IMR-90 (cell line): ENCODE measurements around the gene GNL2. TPM values are rescaled to one million over a fixed set of nuclear protein-coding genes. Genes with fewer than 3 reads are reported as not detected.

Source experiments
- ATAC-seq: fragments of 200-7000 bp; cut with Tn5 transposase; 2 replicates; pipeline ENCODE4 v1.9.1; 2020; ENCODE audit warnings: low read depth, mild to moderate bottlenecking, moderate library complexity
- BruUV-seq: library from RNA; stranded (reverse); fragments of 400-500 nt; replicated peaks from 2 replicates; lab custom pipeline; 2021; lab: Mats Ljungman, UMichigan
- CTCF ChIA-PET: fragments of 300-600 bp; formaldehyde crosslinking; extraction: SDS; loops from one replicate; lab custom pipeline; 2021; ENCODE audit warnings: antibody characterized with exemption; lab: Yijun Ruan, JAX
- POLR2A ChIA-PET: fragments of 300-600 bp; sonication (Branson Sonifier 250); formaldehyde crosslinking; loops from one replicate; lab custom pipeline; 2022; ENCODE audit warnings: antibody characterized with exemption; ENCODE audit not compliant: unreplicated experiment; lab: Charles Lee
- DNase-seq: peaks from one replicate; pipeline ENCODE4 v3.0.0; 2013
- H2AFZ ChIP-seq: replicated peaks from 2 replicates; pipeline ENCODE3; 2013; ENCODE audit warnings: low read length, mild to moderate bottlenecking; ENCODE audit not compliant: poor library complexity
- H2AK5ac ChIP-seq: 2 replicates; pipeline ENCODE4 v1.6.1; 2013; ENCODE audit warnings: low read depth, low read length, inconsistent platforms
- H2AK9ac ChIP-seq: replicated peaks from 2 replicates; pipeline ENCODE3; 2013; ENCODE audit warnings: mild to moderate bottlenecking, low read depth, low read length, moderate library complexity; ENCODE audit not compliant: poor library complexity
- H2BK120ac ChIP-seq: 2 replicates; pipeline ENCODE4 v1.6.1; 2013; ENCODE audit warnings: low read depth, low read length, inconsistent platforms
- H2BK15ac ChIP-seq: 3 replicates; pipeline ENCODE4 v1.6.1; 2013; ENCODE audit warnings: low read depth, low read length, inconsistent platforms
- H2BK20ac ChIP-seq: 2 replicates; pipeline ENCODE4 v1.6.1; 2013; ENCODE audit warnings: low read depth, mild to moderate bottlenecking, inconsistent platforms, low read length, moderate library complexity
- H2BK5ac ChIP-seq: 2 replicates; pipeline ENCODE4 v1.6.1; 2013; ENCODE audit warnings: mild to moderate bottlenecking, low read depth, low read length, inconsistent platforms; ENCODE audit not compliant: poor library complexity, severe bottlenecking
- H3K14ac ChIP-seq: replicated peaks from 2 replicates; pipeline ENCODE4 v1.6.1; 2013; ENCODE audit warnings: low read depth, low read length, inconsistent platforms
- H3K18ac ChIP-seq: 2 replicates; pipeline ENCODE4 v1.6.1; 2013; ENCODE audit warnings: low read depth, low read length, control low read depth
- H3K23ac ChIP-seq: 2 replicates; pipeline ENCODE4 v1.6.1; 2013; ENCODE audit warnings: low read depth, low read length, inconsistent platforms
- H3K27ac ChIP-seq: 2 replicates; pipeline ENCODE4 v1.5.1; 2013; ENCODE audit warnings: mild to moderate bottlenecking, control low read depth, low read length; ENCODE audit not compliant: insufficient read depth
- H3K27me3 ChIP-seq: 2 replicates; pipeline ENCODE4 v1.6.1; 2013; ENCODE audit warnings: low read length; ENCODE audit not compliant: control insufficient read depth, insufficient read depth
- H3K36me3 ChIP-seq: 2 replicates; pipeline ENCODE4 v1.6.1; 2013; ENCODE audit warnings: low read length, mixed read lengths; ENCODE audit not compliant: control insufficient read depth, insufficient read depth
- H3K4ac ChIP-seq: 2 replicates; pipeline ENCODE4 v1.6.1; 2013; ENCODE audit warnings: low read depth, low read length, inconsistent platforms
- H3K4me1 ChIP-seq: 2 replicates; pipeline ENCODE4 v1.6.1; 2013; ENCODE audit warnings: low read length, mixed read lengths; ENCODE audit not compliant: control insufficient read depth, insufficient read depth
- H3K4me2 ChIP-seq: 2 replicates; pipeline ENCODE4 v1.6.1; 2013; ENCODE audit warnings: low read depth, mild to moderate bottlenecking, control low read depth, low read length, moderate library complexity
- H3K4me3 ChIP-seq: 2 replicates; pipeline ENCODE4 v1.5.1; 2013; ENCODE audit warnings: low read depth, mild to moderate bottlenecking, control low read depth, low read length, moderate library complexity; ENCODE audit not compliant: insufficient read depth
- H3K56ac ChIP-seq: 2 replicates; pipeline ENCODE4 v1.6.1; 2013; ENCODE audit warnings: low read length, inconsistent platforms; ENCODE audit not compliant: insufficient read depth; ENCODE audit errors: extremely low read depth
- H3K79me1 ChIP-seq, 2 experiments: 2 replicates each; pipeline ENCODE4 v1.6.1; 2013; ENCODE audit warnings: low read length in 2 of 2, inconsistent platforms in 1 of 2, low read depth in 1 of 2
- H3K9ac ChIP-seq: 2 replicates; pipeline ENCODE4 v1.6.1; 2013; ENCODE audit warnings: low read depth, low read length, control low read depth
- H3K9me1 ChIP-seq: 2 replicates; pipeline ENCODE4 v1.6.1; 2013; ENCODE audit warnings: low read length, inconsistent platforms; ENCODE audit not compliant: insufficient read depth
- H3K9me3 ChIP-seq: 2 replicates; pipeline ENCODE4 v1.6.1; 2013; ENCODE audit warnings: low read length; ENCODE audit not compliant: control insufficient read depth, insufficient read depth
- H4K20me1 ChIP-seq: 2 replicates; pipeline ENCODE4 v1.6.1; 2013; ENCODE audit warnings: low read length, inconsistent platforms; ENCODE audit not compliant: insufficient read depth
- H4K5ac ChIP-seq: 2 replicates; pipeline ENCODE4 v1.6.1; 2013; ENCODE audit warnings: mild to moderate bottlenecking, low read depth, low read length, control low read depth
- H4K8ac ChIP-seq, 2 experiments: 2 replicates each; pipeline ENCODE4 v1.6.1; 2013; ENCODE audit warnings: low read depth in 2 of 2, low read length in 2 of 2, control low read depth in 1 of 2, inconsistent platforms in 1 of 2
- H4K91ac ChIP-seq: 2 replicates; pipeline ENCODE4 v1.6.1; 2013; ENCODE audit warnings: low read depth, low read length, inconsistent platforms; ENCODE audit not compliant: insufficient read depth
- CTCF ChIP-seq: conservative IDR thresholded peaks from 2 replicates; pipeline ENCODE4 v1.5.1; 2012; ENCODE audit warnings: mild to moderate bottlenecking, low read depth, low read length, improper control_type of control experiment
- FOS ChIP-seq: fragments of 150-350 bp; IDR thresholded peaks from 2 replicates; pipeline ENCODE4 v1.6.1; 2016; ENCODE audit warnings: low read depth, low read length
- MAZ ChIP-seq: IDR thresholded peaks from 2 replicates; pipeline ENCODE4 v1.6.1; 2012; ENCODE audit warnings: low read depth, mild to moderate bottlenecking, low read length, improper control_type of control experiment, moderate library complexity, borderline replicate concordance
- RAD21 ChIP-seq: IDR thresholded peaks from 2 replicates; pipeline ENCODE4 v1.6.1; 2012; ENCODE audit warnings: low read length, improper control_type of control experiment
- SMC3 ChIP-seq: fragments of 150-350 bp; IDR thresholded peaks from 2 replicates; pipeline ENCODE4 v1.6.1; 2016; ENCODE audit warnings: low read depth, mild to moderate bottlenecking, antibody characterized with exemption, low read length, moderate library complexity
- WGBS, 2 experiments: methylation state at CpG; one replicate each; pipeline versions ENCODE4 v1.1.5 to v1.1.7; 2013; ENCODE audit warnings: missing lambda C conversion rate in 2 of 2; ENCODE audit not compliant: insufficient read length in 1 of 2; ENCODE audit errors: extremely low coverage in 2 of 2; 5-methylcytosine and 5-hydroxymethylcytosine counted together
- dilution Hi-C: fragments of 300-500 bp; cut with HindIII; formaldehyde crosslinking; loops from one replicate; pipeline ENCODE4 v1.14.3; 2018; ENCODE audit warnings: low sequenced_read_pairs; ENCODE audit not compliant: unreplicated experiment
- in situ Hi-C: fragments of 300-500 bp; cut with MboI; formaldehyde crosslinking; loops from 3 replicates; pipeline ENCODE4 v1.14.3; 2019; ENCODE audit warnings: low sequenced_read_pairs, inconsistent platforms, mixed read lengths
- intact Hi-C: fragments of 100-400 bp; cut with micrococcal nuclease; formaldehyde crosslinking; loops from 2 replicates; pipeline ENCODE4 v1.10.0; 2022
- polyA plus RNA-seq, 3 experiments: library from polyadenylated mRNA; depleted of rRNA; stranded (reverse); fragments of >200 nt; gene quantifications; 2 replicates each; pipeline ENCODE4 v1.2.3, GENCODE V29; 2012; ENCODE audit warnings: low replicate concordance in 1 of 3
- total RNA-seq: library from RNA; depleted of rRNA; stranded (reverse); fragments of >200 nt; gene quantifications from 2 replicates; pipeline ENCODE4 v1.2.3, GENCODE V29; 2012

GNL2 gene
- total and polyA plus RNA-seq, 2 of the 4 experiments (the other 2 are of a cell fraction), result 42.9 to 77.4 TPM

GRCh38 chr1:37602750-37603694, 7.3 kb upstream of the GNL2 start:
- H3K27me3 ChIP-seq, result peaks cover 26% of the 10 kb centered on the region
- dilution Hi-C loops, result no loop called here
- DNase-seq, result peak; percentile 16

More at GRCh38 chr1:37602750-37603694, 7.3 kb upstream of the GNL2 start:
- Histone ChIP-seq H2BK5ac (no peak overlapping the region), H3K79me1 (no peaks in the 10 kb centered on the region), H3K4me2 (no peak overlapping the region), H2BK20ac (no peak overlapping the region), H2BK15ac (no peak overlapping the region), H3K23ac (no peak overlapping the region), H3K56ac (no peak overlapping the region), H2AK5ac (no peak overlapping the region), H2BK120ac (no peak overlapping the region), H4K91ac (no peak overlapping the region), H3K4me1 (peaks cover 3% of the 10 kb centered on the region; the same call in 1 of the 2 replicates), H3K4ac (no peak overlapping the region), H3K9ac (no peak overlapping the region), H3K36me3 (no peaks in the 10 kb centered on the region), H2AFZ (no peak overlapping the region), H3K27ac (no peak overlapping the region), H3K9me1 (no peaks in the 10 kb centered on the region), H4K20me1 (no peaks in the 10 kb centered on the region), H3K18ac (no peak overlapping the region), H3K14ac (no peak overlapping the region), H3K4me3 (no peak overlapping the region), H4K8ac (no peak overlapping the region), H3K9me3 (no peaks in the 10 kb centered on the region), H4K5ac (no peak overlapping the region), H2AK9ac (no peak overlapping the region)
- TF ChIP-seq CTCF (peak; percentile 62), RAD21 (peak; percentile 48), SMC3 (peak; percentile 61), FOS (no peak), MAZ (no peak)
- 17% methylated on average over 1 of the region's 8 CpGs; no CpG with 5 or more reads in 1 of the 2 experiments for WGBS, 2 experiments
- no TSS peak for BruUV-seq
- CTCF ChIA-PET, result interaction anchor here (0.6 to 3.5 kb wide), 11 partner anchors 9 to 531 kb away, joined by 3 to 27 read pairs (median 4); partner anchors contain the start of genes C1orf122 and YRDC
- POLR2A ChIA-PET, result no interaction called here
- in situ Hi-C loops (loop anchor here (25.0 kb wide), 1 partner anchor 1209 kb away; no protein-coding TSS in a partner anchor), intact Hi-C loops (loop anchor here (1.0 to 10.0 kb wide), 3 partner anchors 32 to 202 kb away; partner anchors contain the start of genes C1orf122, RSPO1 and YRDC)
- ATAC-seq, result peak; percentile 70; the same call in 1 of the 2 replicates
